Heart left ventricle (tissue), 13 donors: ENCODE results near the gene LIMK2.
"Not testable (repeated sequence)": the region's sequence is repeated elsewhere in the genome, so short reads cannot be mapped to it uniquely, and the experiment has no call there.

ENCODE experiments used
- POLR2A ChIP-seq, 2 donors: fragments of 450-650 bp; IDR thresholded peaks; one replicate each; pipeline ENCODE4 v1.6.1; 2017; ENCODE audit warnings: antibody characterized with exemption in 2 of 2, mild to moderate bottlenecking in 2 of 2, moderate library complexity in 2 of 2
- TF ChIP-seq, protein P1 (sequence below), 12 donors: fragments of 200-600 bp; sonication (generic) in 4 of 12; IDR thresholded peaks; one replicate each; pipeline versions ENCODE4 v1.5.0 to v1.8.0; 2018 to 2022; ENCODE audit warnings: antibody characterized with exemption in 12 of 12, mild to moderate bottlenecking in 5 of 12
- donor health status: ischemic (EF 13 %, LVEDD 7.1; RV severe dilation, severe dysfunction).
- donor health status: DM: no; HTN: yes; CAD: no.
- donor health status: DM: no; HTN: no; CAD: no.
- donor health status: ischemic (EF 25% LVEDD 6.9; RV normal size, moderate dysfunction).
- donor health status: ischemic (EF 25% LVEDD 5.7; RV mildly dilated, moderate dysfunction).
- donor health status: ischemic (EF 35%, LVEDD 5.7; RV mildly dilated, moderate dysfunction).
- donor health status: nonischemic (EF 11% LVEDD 7.7; RV severe dilation, severe dysfunction).
- donor health status: DM: yes; HTN: yes; CAD: no.
- donor health status: PGD.
- donor health status: ischemic (EF 29% LVEDD 5.4; RV normal size, mild dysfunction).
- donor health status: nonischemic (EF 23%, LVEDD 6.1; RV moderate dilation, normal function).

DNA sequence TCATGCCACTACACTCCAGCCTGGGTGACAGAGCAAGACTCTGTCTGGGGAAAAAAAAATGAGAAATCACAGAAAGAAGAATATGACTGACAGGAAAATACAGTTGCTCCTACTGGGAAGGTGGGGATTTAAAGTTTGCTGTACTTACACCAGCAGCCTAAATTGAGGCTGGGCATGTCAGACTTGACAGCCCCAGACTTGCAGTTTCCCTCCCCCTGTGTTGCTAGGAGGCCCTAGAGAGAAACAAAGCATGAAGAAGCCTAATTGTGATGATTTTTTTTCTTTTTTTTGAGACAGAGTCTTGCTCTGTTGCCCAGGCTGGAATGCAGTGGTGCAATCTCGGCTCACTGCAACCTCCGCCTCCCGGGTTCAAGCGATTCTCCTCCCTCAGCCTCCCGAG is 17.4 kb upstream of the LIMK2 start:
- TF ChIP-seq, protein P1, sequence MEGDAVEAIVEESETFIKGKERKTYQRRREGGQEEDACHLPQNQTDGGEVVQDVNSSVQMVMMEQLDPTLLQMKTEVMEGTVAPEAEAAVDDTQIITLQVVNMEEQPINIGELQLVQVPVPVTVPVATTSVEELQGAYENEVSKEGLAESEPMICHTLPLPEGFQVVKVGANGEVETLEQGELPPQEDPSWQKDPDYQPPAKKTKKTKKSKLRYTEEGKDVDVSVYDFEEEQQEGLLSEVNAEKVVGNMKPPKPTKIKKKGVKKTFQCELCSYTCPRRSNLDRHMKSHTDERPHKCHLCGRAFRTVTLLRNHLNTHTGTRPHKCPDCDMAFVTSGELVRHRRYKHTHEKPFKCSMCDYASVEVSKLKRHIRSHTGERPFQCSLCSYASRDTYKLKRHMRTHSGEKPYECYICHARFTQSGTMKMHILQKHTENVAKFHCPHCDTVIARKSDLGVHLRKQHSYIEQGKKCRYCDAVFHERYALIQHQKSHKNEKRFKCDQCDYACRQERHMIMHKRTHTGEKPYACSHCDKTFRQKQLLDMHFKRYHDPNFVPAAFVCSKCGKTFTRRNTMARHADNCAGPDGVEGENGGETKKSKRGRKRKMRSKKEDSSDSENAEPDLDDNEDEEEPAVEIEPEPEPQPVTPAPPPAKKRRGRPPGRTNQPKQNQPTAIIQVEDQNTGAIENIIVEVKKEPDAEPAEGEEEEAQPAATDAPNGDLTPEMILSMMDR (IDR thresholded peaks at IDR 0.05): not testable (repeated sequence)
- not testable (repeated sequence) for TF ChIP-seq POLR2A (IDR thresholded peaks at IDR 0.05)
